CD4-positive, alpha-beta T cell (primary cell): ENCODE results near the gene TNIP2. TPM values are rescaled to one million over a fixed set of nuclear protein-coding genes. Genes with fewer than 3 reads are reported as not detected.

Experiments
- ATAC-seq: fragments of 200-7000 bp; cut with Tn5 transposase; one replicate; pipeline ENCODE4 v1.10.0; 2022; ENCODE audit warnings: mild to moderate bottlenecking; ENCODE audit not compliant: poor library complexity
- CTCF ChIA-PET: fragments of 350-600 bp; sonication (Branson Sonifier 250); formaldehyde crosslinking; loops from one replicate; lab custom pipeline; 2021; ENCODE audit warnings: antibody characterized with exemption, inconsistent platforms; lab: Charles Lee
- POLR2A ChIA-PET: fragments of 350-600 bp; sonication (Branson Sonifier 250); formaldehyde crosslinking; loops from one replicate; lab custom pipeline; 2021; ENCODE audit warnings: antibody characterized with exemption, inconsistent platforms; lab: Charles Lee
- DNase-seq, 14 experiments: peaks; one replicate each; pipeline ENCODE4 v3.0.0-alpha.2; 2013 to 2020; ENCODE audit warnings: mixed read lengths in 2 of 14
- H3K27ac ChIP-seq, 2 donors: one replicate each; pipeline versions ENCODE4 v1.5.1 to v1.7.0; 2013; ENCODE audit warnings: low read length in 2 of 2, low read depth in 1 of 2, mild to moderate bottlenecking in 1 of 2
- H3K27me3 ChIP-seq, 2 experiments: 1 replicate in 1 of 2; 2 replicates in 1 of 2; pipeline versions ENCODE4 v1.6.1 to v1.7.0; 2013; ENCODE audit warnings: low read length in 2 of 2, control low read depth in 1 of 2, mild to moderate bottlenecking in 1 of 2, moderate library complexity in 1 of 2; ENCODE audit not compliant: insufficient read depth in 2 of 2, control insufficient read depth in 1 of 2
- H3K36me3 ChIP-seq: one replicate; pipeline ENCODE4 v1.6.1; 2013; ENCODE audit warnings: low read length, control low read depth; ENCODE audit not compliant: insufficient read depth
- H3K4me1 ChIP-seq: one replicate; pipeline ENCODE4 v1.6.1; 2013; ENCODE audit warnings: low read length, control low read depth; ENCODE audit not compliant: insufficient read depth
- H3K4me3 ChIP-seq: one replicate; pipeline ENCODE4 v1.5.1; 2013; ENCODE audit warnings: mild to moderate bottlenecking, low read length, moderate library complexity
- H3K9me3 ChIP-seq, 2 experiments: 1 replicate in 1 of 2; 2 replicates in 1 of 2; pipeline versions ENCODE4 v1.6.1 to v1.7.0; 2013; ENCODE audit warnings: low read length in 2 of 2, mild to moderate bottlenecking in 2 of 2, control low read depth in 1 of 2, moderate library complexity in 1 of 2; ENCODE audit not compliant: control insufficient read depth in 1 of 2, insufficient read depth in 1 of 2
- H3K27ac Mint-ChIP-seq: one replicate; pipeline ENCODE4 v1.8.0; 2020; ENCODE audit warnings: mixed read lengths
- H3K27me3 Mint-ChIP-seq: one replicate; pipeline ENCODE4 v1.8.0; 2021; ENCODE audit warnings: mixed read lengths
- H3K36me3 Mint-ChIP-seq: one replicate; pipeline ENCODE4 v1.8.0; 2021; ENCODE audit warnings: low read depth, mixed read lengths
- H3K4me1 Mint-ChIP-seq: one replicate; pipeline ENCODE4 v1.8.0; 2021; ENCODE audit warnings: low read depth, mixed read lengths
- H3K4me3 Mint-ChIP-seq: one replicate; pipeline ENCODE4 v1.8.0; 2020; ENCODE audit warnings: mild to moderate bottlenecking, mixed read lengths
- H3K9me3 Mint-ChIP-seq: one replicate; pipeline ENCODE4 v1.8.0; 2020; ENCODE audit warnings: mixed read lengths
- CTCF ChIP-seq: fragments of 200-600 bp; IDR thresholded peaks from one replicate; pipeline ENCODE4 v1.8.0; 2022; ENCODE audit warnings: antibody characterized with exemption, mild to moderate bottlenecking
- intact Hi-C, 2 experiments: fragments of 100-400 bp; cut with DNase I in 1 of 2; cut with micrococcal nuclease in 1 of 2; formaldehyde crosslinking; loops; one replicate each; pipeline versions ENCODE4 v1.15.1 to v1.9.0; 2023 to 2025; cut with DNase I, micrococcal nuclease
- total RNA-seq, 174 experiments: library from RNA in 2 of 174; stranded (reverse) in 2 of 174; gene quantifications; one replicate each; pipeline ENCODE4 v1.2.3 and lab custom pipeline; 2021 to 2026

Gene TNIP2
- total RNA-seq, 2 experiments from 2014 or later, result 43.8 to 49.1 TPM

- CTCF ChIA-PET, result no interaction called here
- intact Hi-C loops, result loop anchor here in 1 of 2 experiments (10.0 kb wide), 1 partner anchor 46 kb away; no protein-coding TSS in a partner anchor
These were observed 12.8 kb upstream of the TNIP2 start for GRCh38 chr4:2768921-2769336.

GRCh38 chr4:2768124-2768523 lies 12.0 kb upstream of the TNIP2 start:
- Histone ChIP-seq H3K36me3 (no peaks in the 10 kb centered on the region), H3K4me1 (peaks cover 18% of the 10 kb centered on the region), H3K27ac (no peak overlapping the region), H3K27me3 (no peaks in the 10 kb centered on the region), H3K9me3 (no peaks in the 10 kb centered on the region), H3K4me3 (no peak overlapping the region)
- no peaks in the 10 kb centered on the region for H3K9me3 Mint-ChIP-seq
- no peak for TF ChIP-seq CTCF
- H3K27ac Mint-ChIP-seq, result no peak overlapping the region
- no peak for DNase-seq
- no peaks in the 10 kb centered on the region for H3K36me3 Mint-ChIP-seq
- CTCF ChIA-PET, result no interaction called here
- H3K4me1 Mint-ChIP-seq, result peaks cover 10% of the 10 kb centered on the region
- POLR2A ChIA-PET, result no interaction called here
- intact Hi-C loops, result loop anchor here in 1 of 2 experiments (10.0 kb wide), 1 partner anchor 47 kb away; no protein-coding TSS in a partner anchor
- ATAC-seq, result no peak
- no peaks in the 10 kb centered on the region for H3K27me3 Mint-ChIP-seq
- H3K4me3 Mint-ChIP-seq, result no peak overlapping the region

More at GRCh38 chr4:2768921-2769336, 12.8 kb upstream of the TNIP2 start:
- no peak overlapping the region for H3K4me3 Mint-ChIP-seq
- Histone ChIP-seq H3K9me3 (no peaks in the 10 kb centered on the region), H3K36me3 (no peaks in the 10 kb centered on the region), H3K27me3 (no peaks in the 10 kb centered on the region), H3K4me3 (no peak overlapping the region), H3K4me1 (peaks cover 14% of the 10 kb centered on the region), H3K27ac (no peak overlapping the region)
- H3K36me3 Mint-ChIP-seq, result no peaks in the 10 kb centered on the region
- peaks cover 10% of the 10 kb centered on the region for H3K4me1 Mint-ChIP-seq
- ATAC-seq (no peak), DNase-seq (no peak)
- no peaks in the 10 kb centered on the region for H3K9me3 Mint-ChIP-seq
- no peaks in the 10 kb centered on the region for H3K27me3 Mint-ChIP-seq
- POLR2A ChIA-PET, result interaction anchor here (0.6 kb wide), 1 partner anchor 616 kb away, joined by 3 read pairs; no protein-coding TSS in a partner anchor
- no peak for TF ChIP-seq CTCF
- no peak overlapping the region for H3K27ac Mint-ChIP-seq

GRCh38 chr4:2767705-2768074 lies 11.6 kb upstream of the TNIP2 start:
- no peak for DNase-seq
- no peaks in the 10 kb centered on the region for H3K27me3 ChIP-seq
- no peak for TF ChIP-seq CTCF
- H3K4me3 Mint-ChIP-seq, result no peak overlapping the region
- POLR2A ChIA-PET, result no interaction called here
- no peaks in the 10 kb centered on the region for H3K9me3 Mint-ChIP-seq
- no peak overlapping the region for H3K27ac ChIP-seq
- H3K4me3 ChIP-seq, result no peak overlapping the region
- intact Hi-C loops, result loop anchor here in 1 of 2 experiments (10.0 kb wide), 1 partner anchor 47 kb away; no protein-coding TSS in a partner anchor
- no peaks in the 10 kb centered on the region for H3K36me3 Mint-ChIP-seq
- H3K36me3 ChIP-seq, result no peaks in the 10 kb centered on the region
- no peaks in the 10 kb centered on the region for H3K9me3 ChIP-seq
- ATAC-seq, result no peak
- peaks cover 10% of the 10 kb centered on the region for H3K4me1 Mint-ChIP-seq
- H3K27me3 Mint-ChIP-seq, result no peaks in the 10 kb centered on the region
- CTCF ChIA-PET, result no interaction called here
- no peak overlapping the region for H3K27ac Mint-ChIP-seq
- peaks cover 18% of the 10 kb centered on the region for H3K4me1 ChIP-seq
